GM18517 (cell line): ENCODE results near the gene WSB1.

ENCODE experiments used
- ATAC-seq: cut with Tn5 transposase; IDR thresholded peaks from one replicate; pipeline ENCODE4 v1.9.1; 2021; ENCODE audit warnings: mild to moderate bottlenecking, moderate library complexity; ENCODE audit not compliant: unreplicated experiment

WSB1 gene

DNA sequence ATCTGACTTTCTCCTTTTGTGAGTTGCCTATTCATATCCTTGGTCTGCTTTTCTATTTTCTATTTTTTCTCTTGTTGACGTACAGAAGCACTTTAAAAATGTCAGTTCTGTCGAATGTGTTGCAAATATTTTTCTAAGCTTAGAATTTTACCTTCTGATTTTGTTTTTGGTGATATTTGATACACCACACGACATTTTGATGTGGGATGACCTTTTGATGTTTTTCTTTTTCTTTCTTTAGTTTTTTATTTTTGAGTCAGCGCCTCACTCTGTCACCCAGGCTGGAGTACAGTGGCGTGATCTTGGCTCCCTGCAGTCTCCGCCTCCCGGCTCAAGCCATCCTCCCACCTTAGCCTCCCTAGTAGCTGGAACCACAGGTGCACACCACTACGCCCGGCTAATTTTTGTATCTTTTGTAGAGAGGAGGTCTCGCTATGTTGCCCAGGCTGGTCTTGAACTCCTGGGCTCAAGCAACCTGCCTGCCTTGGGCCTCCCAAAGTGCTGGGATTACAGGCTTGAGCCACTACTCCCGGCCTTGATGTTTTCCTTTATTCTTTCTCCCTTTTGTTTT is 39.6 kb downstream of the WSB1 start:
- ATAC-seq = no peak

DNA sequence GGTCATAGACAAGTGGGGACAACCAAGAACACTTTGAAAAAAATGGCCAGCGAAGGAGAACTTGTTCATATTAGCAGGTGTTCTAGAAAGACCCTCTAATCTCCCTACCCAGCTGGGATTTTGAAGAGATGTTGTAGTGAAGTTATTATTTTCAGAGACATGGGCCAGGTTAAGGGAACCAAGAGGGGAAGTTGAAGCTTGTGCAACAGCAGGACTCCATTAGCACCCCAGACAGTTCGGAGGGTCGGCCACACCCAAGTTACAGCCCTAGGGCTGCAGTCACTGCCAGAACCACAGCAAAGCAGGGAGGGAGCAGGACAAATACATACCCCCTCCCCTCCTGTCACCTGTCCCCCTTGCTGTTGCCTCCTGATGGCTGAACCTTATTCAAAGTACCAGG is 42.3 kb downstream of the WSB1 start:
- ATAC-seq = no peak

DNA sequence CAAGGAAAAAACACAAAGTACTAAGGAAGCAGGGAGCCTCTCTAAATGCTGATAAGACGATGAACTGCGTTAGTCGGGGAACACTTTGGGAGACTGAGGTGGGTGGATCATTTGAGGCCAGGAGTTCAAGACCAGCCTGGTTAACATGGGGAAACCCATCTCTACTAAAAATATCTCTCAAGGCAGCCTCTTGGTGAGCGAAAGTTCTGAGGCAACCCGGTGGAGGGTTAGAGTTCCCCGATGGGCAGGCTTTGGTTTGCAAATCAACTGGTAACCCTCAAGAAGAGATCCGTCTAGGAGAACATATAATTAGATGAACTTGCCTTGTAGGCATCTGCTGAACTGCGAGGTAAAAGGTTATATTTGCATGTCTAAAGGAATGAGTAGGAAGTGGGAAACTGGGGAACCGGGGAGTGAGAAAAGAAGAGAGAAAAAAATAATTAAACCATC is 44.6 kb downstream of the WSB1 start:
- peak; percentile 50 for ATAC-seq

DNA sequence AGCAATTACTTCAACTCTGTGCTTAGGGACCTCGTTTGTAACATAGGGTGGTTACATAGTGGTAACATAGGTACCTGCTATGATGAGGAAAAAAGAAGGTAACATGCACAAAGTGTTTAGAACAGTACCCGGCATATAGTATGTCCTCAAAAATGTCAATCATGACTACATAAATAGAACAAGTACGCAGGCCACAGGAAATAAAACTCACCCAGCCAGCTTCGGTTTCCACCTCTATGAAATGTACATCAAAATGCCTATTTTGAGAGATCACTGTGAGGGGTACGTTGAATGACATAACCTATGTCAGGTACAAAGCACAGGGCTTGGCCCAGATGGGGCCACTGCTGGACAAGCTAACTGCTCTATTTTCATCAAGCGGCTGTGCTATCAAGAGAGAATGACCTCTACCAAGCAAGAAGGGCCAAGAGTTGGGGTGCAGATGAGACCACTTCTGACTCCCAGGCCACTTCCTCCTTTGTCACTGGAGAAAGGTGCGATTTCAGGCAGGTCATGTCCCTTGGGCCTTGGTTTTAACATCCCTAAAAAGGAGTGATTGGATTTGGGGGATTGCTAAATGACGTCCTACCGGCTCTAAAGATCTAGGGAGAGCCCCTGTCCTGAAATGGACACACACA is 45.4 kb downstream of the WSB1 start:
- peak; percentile 50 for ATAC-seq

DNA sequence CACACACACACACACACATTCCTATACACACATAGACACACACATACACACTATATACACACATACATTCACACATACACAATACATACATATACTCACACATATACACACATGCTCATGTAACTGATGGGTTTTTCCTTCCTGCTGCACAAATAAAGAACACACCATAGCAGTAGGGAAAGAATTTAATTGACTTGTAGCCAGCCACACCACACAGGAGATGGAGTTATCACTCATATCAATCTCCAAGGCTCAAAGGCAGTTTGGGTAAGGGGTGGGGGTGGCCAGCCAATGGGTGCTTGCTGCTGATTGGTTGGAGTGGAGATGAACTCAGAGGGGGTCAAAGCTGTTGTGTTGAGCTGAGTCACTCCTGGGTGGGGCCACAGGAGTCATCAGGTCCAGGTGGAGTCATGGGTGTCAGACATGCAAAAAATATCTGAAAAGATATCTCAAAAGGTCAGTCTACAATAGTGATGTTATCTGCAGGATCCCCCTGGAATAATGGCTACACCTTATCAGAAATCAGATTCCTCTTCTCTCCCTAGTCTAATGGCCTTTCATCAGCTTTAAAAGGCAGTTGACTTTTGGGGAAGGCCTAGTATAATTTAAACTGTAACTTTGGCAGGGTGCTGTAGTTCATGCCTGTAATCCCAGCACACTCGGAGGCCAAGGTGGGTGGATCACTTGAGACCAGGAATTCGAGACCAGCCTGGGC is 46.1 kb downstream of the WSB1 start:
- no peak for ATAC-seq

DNA sequence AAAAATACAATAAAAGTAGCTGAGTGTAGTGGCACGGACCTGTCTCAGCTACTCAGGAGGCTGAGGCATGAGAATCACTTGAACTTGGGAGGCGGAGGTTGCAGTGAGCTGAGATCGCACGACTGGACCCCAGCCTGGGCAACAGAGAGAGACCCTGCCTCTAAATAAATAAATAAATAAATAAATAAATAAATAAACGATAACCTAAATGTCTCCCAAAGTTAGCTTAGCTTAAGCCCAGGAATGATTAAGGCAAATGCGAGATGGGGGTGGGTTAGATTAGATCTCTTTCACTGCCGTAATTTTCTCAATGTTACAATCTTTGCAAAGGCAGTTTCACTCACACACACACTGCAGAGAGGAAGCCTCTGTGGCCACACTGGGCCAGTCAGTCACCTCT is 46.7 kb downstream of the WSB1 start:
- no peak for ATAC-seq

DNA sequence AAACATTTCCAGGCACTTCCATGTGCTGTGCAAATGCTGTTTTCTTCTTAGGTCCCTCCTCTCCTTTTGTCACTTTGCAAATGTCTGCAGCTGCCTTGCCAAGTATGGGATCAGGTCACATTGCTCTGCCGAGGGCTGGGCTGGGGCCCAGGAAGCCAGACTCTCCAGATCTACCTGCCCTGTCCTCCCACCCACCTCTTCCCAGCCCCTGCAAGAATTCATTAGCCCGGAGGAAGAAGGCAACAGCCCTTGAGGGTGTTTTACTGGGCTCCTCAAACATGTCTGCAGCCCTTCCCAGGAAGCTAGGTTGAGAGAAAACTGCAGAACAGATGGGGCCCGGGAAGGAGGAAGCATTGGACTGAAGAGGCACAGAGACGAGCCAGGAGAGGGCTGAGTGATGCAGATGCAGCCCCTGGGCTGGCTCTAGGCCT is 47.1 kb downstream of the WSB1 start:
- no peak for ATAC-seq

DNA sequence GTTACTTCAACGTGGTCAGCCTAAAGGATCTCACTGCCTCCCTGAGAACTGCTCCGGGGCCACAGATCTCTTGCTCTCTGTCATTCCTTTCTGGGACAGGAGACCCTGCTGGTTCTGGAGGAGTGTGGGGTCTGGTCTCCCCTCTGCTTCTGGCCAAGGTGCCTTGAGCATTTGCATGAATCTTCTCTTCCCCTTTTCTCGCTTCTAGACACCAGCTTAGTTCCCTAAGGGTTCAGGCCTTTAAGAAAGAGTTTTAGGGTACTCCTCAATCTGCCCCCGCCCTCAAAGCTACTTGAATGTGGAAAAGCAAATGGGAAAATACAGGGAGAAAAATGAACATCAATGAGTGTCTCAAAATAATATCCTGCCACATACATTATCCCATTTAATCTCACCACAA is 48.1 kb downstream of the WSB1 start:
- no peak for ATAC-seq

DNA sequence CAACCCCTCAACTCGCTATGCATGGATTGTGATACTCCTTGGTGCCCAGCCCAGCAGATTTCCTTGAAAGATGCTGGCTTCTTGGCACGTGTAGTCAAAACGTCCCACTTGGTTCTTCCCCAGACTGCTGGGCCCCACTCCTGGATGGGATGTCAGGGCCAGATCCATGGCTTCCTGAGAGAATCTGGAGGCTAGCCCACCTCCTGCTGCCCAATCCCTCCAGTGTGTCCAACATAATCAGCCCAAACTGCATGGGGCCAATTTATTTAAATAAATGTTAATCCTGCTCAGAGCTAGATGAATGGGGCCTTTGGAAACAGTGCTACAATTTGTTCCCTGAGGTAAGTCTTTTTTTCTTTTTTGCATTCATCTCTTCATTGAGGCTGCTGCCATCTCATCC is 49.4 kb downstream of the WSB1 start:
- no peak for ATAC-seq

DNA sequence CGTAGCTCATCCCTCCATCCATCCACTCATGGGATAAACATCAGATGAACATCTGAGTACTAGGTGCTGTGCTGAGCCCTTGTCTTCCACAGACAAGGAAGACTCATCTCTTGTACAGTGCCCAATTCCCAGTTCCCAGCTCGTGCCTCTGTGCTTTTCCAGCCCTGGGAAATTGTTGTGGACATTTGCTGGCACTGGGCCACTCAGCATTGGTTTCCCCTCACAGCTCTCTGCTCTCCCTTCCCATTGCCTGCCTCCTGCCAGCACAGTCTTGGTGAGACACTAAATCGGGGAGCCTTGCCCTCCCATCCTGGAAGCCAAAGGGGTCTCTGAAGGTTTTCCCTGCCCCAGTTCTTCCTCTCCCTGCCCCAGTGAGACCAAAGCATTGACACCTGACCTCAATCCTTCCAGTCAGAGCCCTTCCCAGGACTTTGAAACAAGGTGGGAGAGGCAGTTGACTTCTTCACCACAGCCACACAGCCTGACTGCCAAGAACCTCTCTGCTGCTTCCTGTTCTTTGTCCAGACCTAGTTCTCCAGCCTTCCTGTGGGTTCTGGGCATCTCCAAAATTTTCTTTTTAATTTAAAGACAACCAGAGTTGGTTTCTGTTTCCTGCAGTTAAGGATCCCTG is 50.2 kb downstream of the WSB1 start:
- ATAC-seq = no peak

DNA sequence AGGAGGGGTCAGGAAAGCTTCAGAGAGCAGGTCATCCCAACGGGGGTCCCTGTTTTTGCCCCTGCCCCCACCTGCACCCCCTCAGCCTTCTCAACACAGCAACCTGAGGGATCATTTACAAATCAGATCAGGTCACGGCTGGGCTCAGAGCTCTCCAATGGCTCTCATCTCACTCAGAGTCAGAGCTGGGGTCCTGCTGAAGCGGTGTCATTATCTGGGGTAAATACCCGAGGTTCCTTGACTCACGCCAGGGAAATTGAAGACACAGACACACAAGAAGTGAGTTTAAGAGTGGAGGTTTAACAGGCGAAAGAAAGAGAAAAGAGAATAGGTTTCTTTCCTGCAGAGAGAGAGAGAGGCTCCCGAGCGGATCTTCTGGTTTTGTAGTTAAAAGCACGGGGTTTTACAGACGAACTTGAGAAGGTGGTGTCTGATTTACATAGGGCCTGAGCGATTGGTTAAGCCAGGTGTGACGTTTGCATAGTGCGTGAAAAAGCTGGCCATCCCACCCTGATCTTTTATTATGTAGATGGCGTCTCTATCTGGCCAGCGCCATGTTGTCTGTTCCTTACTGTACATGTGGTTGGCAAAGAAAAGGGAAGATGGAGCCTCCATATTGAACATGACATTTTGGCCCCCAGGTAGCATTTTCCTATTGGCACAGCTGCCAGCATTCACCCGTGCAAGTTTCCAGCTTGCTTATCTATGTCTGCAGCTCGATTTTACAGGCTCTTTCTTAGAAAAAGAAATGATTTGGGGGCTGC is 51.4 kb downstream of the WSB1 start:
- ATAC-seq = no peak

DNA sequence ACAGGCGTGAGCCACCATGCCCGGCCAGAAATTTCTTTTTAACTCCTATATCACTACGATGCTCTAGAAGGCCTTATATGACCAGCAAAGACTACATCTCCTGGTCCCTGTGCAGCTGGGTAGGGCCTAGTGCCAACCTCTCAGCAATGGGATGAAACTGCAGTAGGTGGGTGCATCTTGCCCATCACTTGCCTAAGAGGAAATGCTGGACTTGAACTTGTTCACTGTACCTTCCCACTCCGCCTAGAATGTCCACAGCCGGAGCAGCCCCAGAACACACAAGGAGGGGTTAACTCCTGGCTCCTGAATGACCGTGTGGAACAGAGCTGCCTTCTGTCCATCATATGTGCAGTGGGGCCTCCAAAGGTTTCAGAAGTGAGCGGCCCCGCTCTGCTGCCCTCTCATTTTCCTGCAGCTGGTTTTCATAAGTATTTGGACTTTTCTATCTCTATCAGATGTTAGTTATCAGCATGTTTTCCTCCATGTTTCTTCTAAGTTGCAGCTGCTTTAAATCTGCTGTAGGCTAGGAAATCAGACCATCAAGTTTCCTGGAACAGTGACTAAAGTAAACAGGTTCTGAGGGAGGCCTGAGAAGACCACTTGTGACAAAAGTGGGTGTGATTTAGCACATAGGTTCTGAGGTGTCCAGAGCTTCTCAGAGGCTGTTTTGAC is 52.5 kb downstream of the WSB1 start:
- ATAC-seq = no peak

DNA sequence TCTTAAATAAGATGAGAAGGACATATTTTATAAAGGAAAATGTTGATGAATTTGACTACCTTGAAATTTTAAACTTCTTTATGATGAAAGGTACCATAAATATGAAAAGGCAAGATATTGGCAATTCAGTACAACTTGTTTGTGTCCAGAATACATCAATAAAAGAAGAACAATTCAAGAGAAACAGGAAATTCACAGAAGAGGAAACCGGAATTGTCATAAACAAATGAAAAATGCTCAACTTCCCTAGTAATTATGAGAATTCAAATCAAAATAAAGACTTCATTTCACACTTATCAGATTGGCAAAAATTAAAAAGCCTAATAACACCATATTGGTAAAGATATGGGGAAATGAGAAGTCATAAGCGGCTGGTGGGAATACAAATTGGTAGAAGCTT is 54.3 kb downstream of the WSB1 start:
- ATAC-seq = no peak

DNA sequence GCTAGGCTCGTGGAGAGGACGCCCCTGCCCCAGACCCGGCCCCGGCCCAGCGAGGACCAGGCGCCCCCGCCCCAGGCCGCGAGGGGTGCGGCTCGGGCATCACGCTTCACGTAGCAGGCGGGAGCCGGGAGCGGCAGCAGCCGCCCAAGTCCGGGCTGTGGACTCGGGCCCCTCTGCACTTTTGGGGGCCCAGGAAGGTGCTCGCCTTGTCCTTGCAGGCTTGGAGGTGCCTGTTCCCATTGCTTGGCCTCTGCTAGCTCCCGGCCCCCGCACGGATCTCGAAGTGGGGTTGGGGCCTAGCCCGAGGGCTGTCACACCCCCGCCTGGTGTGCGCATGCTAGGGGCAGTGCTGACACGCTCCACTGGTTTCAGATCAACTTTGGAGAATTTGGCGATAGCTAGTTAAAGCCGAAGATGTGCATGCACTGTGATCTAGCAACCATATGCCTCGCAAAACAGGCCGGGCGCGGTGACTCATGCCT is 55.7 kb downstream of the WSB1 start:
- ATAC-seq = no peak

DNA sequence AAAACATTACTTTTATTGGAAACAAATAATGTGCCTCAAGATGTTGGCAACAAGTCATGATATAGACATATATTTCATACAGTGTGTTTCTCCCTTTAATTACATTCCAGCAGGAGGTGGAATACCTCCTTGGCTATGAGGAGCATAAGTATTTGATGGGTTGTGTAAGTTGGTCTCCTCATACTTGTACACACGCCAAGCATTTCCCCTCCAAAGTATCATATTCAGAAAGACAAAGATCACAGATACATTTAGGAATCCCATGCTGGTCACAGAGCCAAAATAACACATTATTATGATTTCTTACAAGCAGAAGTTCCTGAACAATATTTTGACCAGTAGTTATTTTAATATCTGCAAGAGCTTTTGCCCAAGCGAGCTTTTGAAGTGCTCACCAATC is 57.8 kb downstream of the WSB1 start:
- ATAC-seq = no peak

DNA sequence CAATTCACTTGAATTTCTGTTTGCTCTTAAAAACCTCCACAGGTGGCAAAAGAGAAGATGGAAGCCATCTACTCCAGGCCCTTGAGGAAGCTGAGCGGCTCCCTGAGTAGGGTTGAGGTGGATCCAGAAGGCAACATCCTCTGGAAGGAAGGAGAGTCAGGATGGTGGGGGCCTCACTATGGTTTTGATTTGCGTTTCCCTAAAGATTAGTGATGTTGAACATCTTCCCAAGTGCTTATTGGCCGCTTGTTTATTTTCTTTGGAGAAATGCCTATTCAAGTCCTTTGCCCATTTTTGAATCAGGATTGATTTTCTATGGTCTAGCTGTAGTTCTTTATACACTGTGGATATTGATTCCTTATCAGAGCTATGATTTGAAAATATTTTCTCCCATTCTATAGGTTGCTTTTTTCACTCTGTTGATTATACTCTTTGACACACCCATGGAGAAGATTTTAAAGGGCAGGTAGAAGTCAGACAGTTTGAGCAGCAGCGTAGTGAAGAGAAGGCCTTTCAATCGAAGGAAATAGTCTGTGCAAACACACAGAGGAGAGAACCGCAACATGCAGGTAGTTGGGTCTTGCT is 58.6 kb downstream of the WSB1 start:
- ATAC-seq = no peak

DNA sequence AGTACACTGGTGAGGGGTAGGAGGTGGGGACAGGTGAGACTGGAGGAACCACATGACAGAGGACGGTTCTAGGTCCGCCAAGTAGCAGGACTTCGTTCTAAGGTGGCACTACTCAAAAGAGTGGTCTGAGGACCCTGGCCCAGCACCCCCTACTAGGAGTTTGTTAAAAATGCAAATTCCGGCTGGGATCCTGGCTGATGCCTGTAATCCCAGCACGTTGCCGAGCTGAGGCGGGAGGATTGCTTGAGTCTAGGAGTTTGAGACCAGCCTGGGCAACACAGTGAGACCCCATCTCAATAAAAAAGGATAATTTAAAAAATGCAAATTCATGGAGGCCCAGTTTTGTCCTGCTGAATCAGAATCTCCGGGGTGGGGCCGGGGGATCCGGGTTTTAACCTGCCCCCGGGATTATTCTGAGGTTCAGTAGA is 59.1 kb downstream of the WSB1 start:
- no peak for ATAC-seq

DNA sequence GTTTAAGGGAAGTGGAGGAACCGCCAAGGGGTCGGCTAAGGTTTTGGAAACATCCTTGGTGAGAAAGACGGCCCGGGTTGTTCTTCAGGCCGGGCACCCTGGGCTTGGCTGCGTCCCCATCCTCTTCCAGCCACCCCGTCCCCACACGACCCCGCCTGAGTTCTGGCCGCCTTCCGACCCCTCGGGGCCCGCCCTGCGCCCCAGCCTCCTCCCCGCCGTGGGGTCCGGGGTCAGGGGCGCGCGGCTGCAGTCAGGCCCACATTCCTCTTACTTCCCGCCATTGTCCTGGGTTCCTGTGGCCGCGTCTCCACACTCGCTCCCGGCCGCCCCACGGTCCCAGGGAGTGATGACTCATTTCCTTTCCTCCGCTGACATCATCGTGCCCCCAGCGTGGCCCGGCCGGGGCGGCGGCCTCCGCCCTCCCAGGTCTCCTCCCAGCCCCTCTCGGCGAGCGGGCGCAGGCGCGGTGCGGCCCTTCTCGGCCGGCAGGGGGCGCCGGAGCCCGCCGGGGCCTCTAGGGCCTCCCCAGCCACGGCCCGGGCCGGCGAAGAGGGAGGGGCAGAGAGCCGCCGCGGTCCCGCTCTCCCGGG is 59.6 kb downstream of the WSB1 start:
- peak; percentile 76 for ATAC-seq

DNA sequence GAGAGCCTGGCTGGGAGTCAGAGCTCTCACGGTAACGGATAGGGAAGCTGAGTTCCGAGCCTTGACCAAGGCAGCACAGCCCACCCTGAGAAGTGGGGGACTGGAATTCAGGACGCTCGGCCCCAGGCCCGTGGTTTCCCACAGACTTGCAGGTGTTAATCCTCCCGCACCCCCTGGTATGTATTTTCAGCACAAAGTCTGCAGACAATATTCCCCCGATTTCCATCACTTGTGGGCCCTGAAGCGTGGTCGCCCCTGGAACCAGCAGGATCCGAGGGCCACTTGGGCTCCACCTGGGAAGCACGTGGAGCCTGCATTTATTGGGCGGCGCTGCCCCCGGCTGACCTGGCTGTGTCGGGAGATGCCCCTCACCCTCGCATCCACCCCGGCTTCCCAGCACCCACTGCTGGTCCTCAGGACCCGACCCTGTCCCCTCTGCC is 60.2 kb downstream of the WSB1 start:
- ATAC-seq = peak; percentile 19
